Measurements from ENCODE around the gene ZC3H4.

The ZC3H4 gene

DNA sequence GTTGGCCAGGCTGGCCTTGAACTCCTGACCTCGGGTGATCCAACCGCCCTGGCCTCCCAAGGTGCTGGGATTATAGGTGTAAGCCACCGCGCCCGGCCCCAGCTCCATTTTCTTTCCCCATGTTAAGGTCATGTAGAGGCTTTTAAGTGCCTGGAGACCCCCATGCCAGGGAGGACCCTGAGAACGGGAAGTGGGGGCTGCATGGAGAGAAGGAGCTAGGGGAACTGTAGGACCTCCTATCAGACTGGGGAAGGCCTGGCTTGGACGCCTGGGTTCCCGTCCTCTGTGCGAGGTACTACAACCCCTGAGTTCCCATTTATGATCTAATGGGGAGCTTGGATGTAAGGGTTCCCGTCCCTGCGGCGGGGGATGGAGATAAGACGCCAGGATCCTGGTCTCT, 94.7 kb downstream of the ZC3H4 start:
- DNase-seq: no peak
